Lung (tissue), 12 donors: ENCODE data around the gene MAPKAP1. TPM values are rescaled to one million over a fixed set of nuclear protein-coding genes. Genes with fewer than 3 reads are reported as not detected.

Experiments used
- ATAC-seq: fragments of 200-7000 bp; cut with Tn5 transposase; one replicate; pipeline ENCODE4 v1.9.1; 2020; ENCODE audit warnings: moderate number of reproducible peaks; ENCODE audit not compliant: insufficient read depth, low FRiP score
- DNase-seq, 3 donors: peaks; one replicate each; pipeline ENCODE4 v3.0.0-alpha.2; 2013 to 2017
- H3K27ac ChIP-seq, 2 donors: one replicate each; pipeline ENCODE4 v1.5.1; 2013; ENCODE audit warnings: mild to moderate bottlenecking in 2 of 2, moderate library complexity in 2 of 2, control low read depth in 1 of 2, inconsistent platforms in 1 of 2, low read depth in 1 of 2, low read length in 1 of 2
- H3K27me3 ChIP-seq, 3 donors: one replicate each; pipeline ENCODE4 v1.5.1; 2013; ENCODE audit warnings: low read length in 2 of 3; ENCODE audit not compliant: control insufficient read depth in 3 of 3, insufficient read depth in 3 of 3
- H3K36me3 ChIP-seq, 4 donors: one replicate each; pipeline ENCODE4 v1.5.1; 2013; ENCODE audit warnings: low read length in 4 of 4, mild to moderate bottlenecking in 1 of 4, moderate library complexity in 1 of 4; ENCODE audit not compliant: control insufficient read depth in 4 of 4, insufficient read depth in 4 of 4
- H3K4me1 ChIP-seq, 5 donors: one replicate each; pipeline ENCODE4 v1.5.1; 2013; ENCODE audit warnings: low read length in 5 of 5, mild to moderate bottlenecking in 2 of 5, moderate library complexity in 1 of 5; ENCODE audit not compliant: control insufficient read depth in 5 of 5, insufficient read depth in 5 of 5
- H3K4me3 ChIP-seq: one replicate; pipeline ENCODE4 v1.5.1; 2013; ENCODE audit warnings: mild to moderate bottlenecking, control low read depth, moderate library complexity
- H3K9ac ChIP-seq, 2 donors: one replicate each; pipeline ENCODE4 v1.5.1; 2013; ENCODE audit warnings: low read length in 2 of 2, control low read depth in 1 of 2; ENCODE audit not compliant: insufficient read depth in 1 of 2
- H3K9me3 ChIP-seq, 4 donors: one replicate each; pipeline ENCODE4 v1.5.1; 2013; ENCODE audit warnings: low read length in 3 of 4, mild to moderate bottlenecking in 1 of 4, moderate library complexity in 1 of 4; ENCODE audit not compliant: control insufficient read depth in 4 of 4, insufficient read depth in 3 of 4
- CTCF ChIP-seq: IDR thresholded peaks from 2 replicates; pipeline ENCODE4 v1.5.1; 2012; ENCODE audit warnings: mild to moderate bottlenecking; ENCODE audit errors: control extremely low read depth, extremely low read depth
- WGBS, 2 donors: extraction: QIAGEN DNeasy Blood & Tissue Kit; methylation state at CpG; one replicate each; pipeline ENCODE4 v1.1.7; 2013; 5-methylcytosine and 5-hydroxymethylcytosine counted together
- polyA plus RNA-seq, 2 donors: library from polyadenylated mRNA; stranded (reverse); fragments of 200-250 nt; gene quantifications; one replicate each; pipeline ENCODE4 v1.2.1, GENCODE V29; 2013
- total RNA-seq, 2 donors: library from RNA; depleted of rRNA in 1 of 2; stranded (reverse); fragments of >200 nt in 1 of 2; gene quantifications; one replicate each; pipeline ENCODE4 v1.2.1, GENCODE V29; 2014 to 2021
- donor health status: control.
- donor health status: control.
- donor health status: Bipolar disorder and iron deficiency.
- donor health status: healthy.
- donor health status: DM: yes; HTN: yes; CAD: no.

MAPKAP1 gene
- total and polyA plus RNA-seq, 4 donors, result 53.0 to 83.3 (median 66.7) TPM

GRCh38 chr9:125544988-125545651 lies 161.9 kb downstream of the MAPKAP1 start:
- peaks cover 0 to 4% (median 3%) of the 10 kb centered on the region in 4 donors for H3K36me3 ChIP-seq
- no peaks in the 10 kb centered on the region for H3K9me3 ChIP-seq
- 54 to 77% methylated on average over 13 of the region's 13 CpGs for WGBS, 2 donors
- peaks cover 9 to 69% (median 34%) of the 10 kb centered on the region in 5 donors for H3K4me1 ChIP-seq
- no peaks in the 10 kb centered on the region for H3K27me3 ChIP-seq
- no peak for TF ChIP-seq CTCF
- peak; percentile 49 for ATAC-seq
- peak overlapping the region; percentile 47 to 80 for H3K27ac ChIP-seq
- H3K9ac ChIP-seq, result peak overlapping the region in 1 of 2 donors; percentile 6
- H3K4me3 ChIP-seq, result no peak overlapping the region
- DNase-seq, result peak; percentile 85 to 93 (median 90)

- ATAC-seq (no peak), DNase-seq (peak in 1 of 3 donors; percentile 50)
- Histone ChIP-seq H3K27me3 (no peaks in the 10 kb centered on the region), H3K27ac (peak overlapping the region; percentile 30 to 80), H3K9ac (no peak overlapping the region), H3K4me3 (no peak overlapping the region), H3K9me3 (no peaks in the 10 kb centered on the region), H3K4me1 (peaks cover 9 to 63% (median 29%) of the 10 kb centered on the region in 5 donors), H3K36me3 (peaks cover 0 to 4% (median 3%) of the 10 kb centered on the region in 4 donors)
- TF ChIP-seq CTCF, result no peak
- WGBS, 2 donors, result 80 to 86% methylated on average over 4 of the region's 4 CpGs
Measured at GRCh38 chr9:125544484-125544883, 162.5 kb downstream of the MAPKAP1 start.

- Histone ChIP-seq H3K4me3 (no peak overlapping the region), H3K9me3 (no peaks in the 10 kb centered on the region), H3K4me1 (peaks cover 7 to 46% (median 25%) of the 10 kb centered on the region in 5 donors), H3K27ac (peak overlapping the region in 1 of 2 donors; percentile 62), H3K36me3 (peaks cover 0 to 4% (median 3%) of the 10 kb centered on the region in 4 donors), H3K27me3 (no peaks in the 10 kb centered on the region), H3K9ac (no peak overlapping the region)
- TF ChIP-seq CTCF, result no peak
- ATAC-seq (no peak), DNase-seq (no peak)
- WGBS, 2 donors, result 67 to 77% methylated on average over 12 of the region's 12 CpGs
Measured at GRCh38 chr9:125541840-125542243, 165.2 kb downstream of the MAPKAP1 start.

GRCh38 chr9:125540497-125540896 lies 166.5 kb downstream of the MAPKAP1 start:
- Histone ChIP-seq H3K27me3 (no peaks in the 10 kb centered on the region), H3K27ac (peak overlapping the region in 1 of 2 donors; percentile 6), H3K36me3 (peaks cover 0 to 4% (median 2%) of the 10 kb centered on the region in 4 donors), H3K9ac (no peak overlapping the region), H3K9me3 (no peaks in the 10 kb centered on the region), H3K4me1 (peaks cover 3 to 33% (median 21%) of the 10 kb centered on the region in 5 donors), H3K4me3 (no peak overlapping the region)
- ATAC-seq (no peak), DNase-seq (no peak)
- no peak for TF ChIP-seq CTCF
- WGBS, 2 donors, result 81 to 95% methylated on average over 3 of the region's 3 CpGs
